DOHH2 (cell line): ENCODE results near the gene PSMD11.
"Not testable (repeated sequence)": the region's sequence is repeated elsewhere in the genome, so short reads cannot be mapped to it uniquely, and the experiment has no call there.

Experiments used
- H3F3A ChIP-seq: fragments of 200-600 bp; sonication (generic), shearing (Covaris generic); 2 replicates; pipeline ENCODE4 v1.6.0; 2016; ENCODE audit warnings: antibody characterized with exemption, mild to moderate bottlenecking; ENCODE audit not compliant: control insufficient read depth, insufficient read depth
- H3K27ac ChIP-seq: fragments of 200-600 bp; sonication (generic); 2 replicates; pipeline ENCODE4 v1.5.1; 2014; ENCODE audit warnings: low read depth, mild to moderate bottlenecking, low read length, moderate library complexity
- H3K27me3 ChIP-seq: fragments of 200-600 bp; sonication (generic); 2 replicates; pipeline ENCODE4 v1.6.1; 2014; ENCODE audit warnings: mild to moderate bottlenecking, low read length, mixed read lengths; ENCODE audit not compliant: control insufficient read depth
- H3K36me3 ChIP-seq: fragments of 200-600 bp; sonication (generic); 2 replicates; pipeline ENCODE4 v1.6.1; 2014; ENCODE audit warnings: mild to moderate bottlenecking, low read length, moderate library complexity, mixed read lengths; ENCODE audit not compliant: control insufficient read depth
- H3K4me1 ChIP-seq: fragments of 200-600 bp; sonication (generic); 2 replicates; pipeline ENCODE4 v1.6.1; 2014; ENCODE audit warnings: mild to moderate bottlenecking, low read length, mixed read lengths; ENCODE audit not compliant: control insufficient read depth
- H3K4me2 ChIP-seq: fragments of 200-600 bp; sonication (generic); 2 replicates; pipeline ENCODE4 v1.6.0; 2014; ENCODE audit warnings: mild to moderate bottlenecking, low read length, moderate library complexity
- H3K4me3 ChIP-seq: fragments of 200-600 bp; sonication (generic); 2 replicates; pipeline ENCODE4 v1.5.1; 2014; ENCODE audit warnings: mild to moderate bottlenecking, low read length, mixed read lengths
- H3K79me2 ChIP-seq: fragments of 200-600 bp; sonication (generic); 2 replicates; pipeline ENCODE4 v1.6.1; 2014; ENCODE audit warnings: mild to moderate bottlenecking, low read length, mixed read lengths; ENCODE audit not compliant: control insufficient read depth
- H3K9me2 ChIP-seq: fragments of 200-600 bp; sonication (generic); replicated peaks from 2 replicates; pipeline ENCODE4 v1.6.1; 2014; ENCODE audit warnings: mild to moderate bottlenecking, low read length, mixed read lengths; ENCODE audit not compliant: control insufficient read depth
- H3K9me3 ChIP-seq: fragments of 200-600 bp; sonication (generic); 2 replicates; pipeline ENCODE4 v1.6.1; 2014; ENCODE audit warnings: antibody characterized with exemption, low read length, mixed read lengths; ENCODE audit not compliant: control insufficient read depth, insufficient read depth
- H4K20me1 ChIP-seq: fragments of 200-600 bp; sonication (generic); 2 replicates; pipeline ENCODE4 v1.6.0; 2014; ENCODE audit warnings: low read depth, mild to moderate bottlenecking, antibody characterized with exemption, low read length, moderate library complexity; ENCODE audit not compliant: control insufficient read depth, insufficient read depth
- CTCF ChIP-seq: fragments of 200-600 bp; sonication (generic); IDR thresholded peaks from one replicate; pipeline ENCODE4 v1.5.1; 2014; ENCODE audit warnings: antibody characterized with exemption, mild to moderate bottlenecking, low read depth, low read length; ENCODE audit not compliant: poor library complexity, severe bottlenecking
- EZH2phosphoT487 ChIP-seq: fragments of 200-600 bp; sonication (generic); IDR thresholded peaks from 2 replicates; pipeline ENCODE4 v1.6.1; 2017; ENCODE audit warnings: borderline replicate concordance, mild to moderate bottlenecking, antibody characterized with exemption, low read length, moderate library complexity, mixed read lengths

PSMD11 gene

GRCh38 chr17:32523827-32524552 lies 79.7 kb downstream of the PSMD11 start:
- H3K4me2 ChIP-seq = peak overlapping the region; percentile 92
- no peak for TF ChIP-seq CTCF
- TF ChIP-seq EZH2phosphoT487 = no peak

GRCh38 chr17:32524553-32524880 lies 80.2 kb downstream of the PSMD11 start:
- H3K9me3 ChIP-seq, H3K9me2 ChIP-seq, H3K79me2 ChIP-seq, H4K20me1 ChIP-seq, H3K36me3 ChIP-seq: not testable (repeated sequence)
- Histone ChIP-seq H3F3A (peaks cover 11% of the 10 kb centered on the region), H3K4me1 (peaks cover 58% of the 10 kb centered on the region), H3K4me2 (peak overlapping the region; percentile 92), H3K27me3 (peaks cover 65% of the 10 kb centered on the region), H3K27ac (peak overlapping the region; percentile 91), H3K4me3 (peak overlapping the region; percentile 72)

More at GRCh38 chr17:32523827-32524552, 79.7 kb downstream of the PSMD11 start:
- Histone ChIP-seq H3K4me1 (peaks cover 63% of the 10 kb centered on the region), H3K4me3 (peak overlapping the region; percentile 72), H3F3A (peaks cover 11% of the 10 kb centered on the region), H3K9me3 (no peaks in the 10 kb centered on the region), H3K9me2 (no peaks in the 10 kb centered on the region), H3K79me2 (no peaks in the 10 kb centered on the region), H3K27ac (peak overlapping the region; percentile 91), H4K20me1 (0 out of 2 replicates have a peak, but pooled peaks cover 5% of the 10 kb centered on the region), H3K36me3 (no peaks in the 10 kb centered on the region), H3K27me3 (peaks cover 67% of the 10 kb centered on the region)

- Histone ChIP-seq H3K9me3 (no peaks in the 10 kb centered on the region), H3K4me3 (no peak overlapping the region), H3F3A (peaks cover 11% of the 10 kb centered on the region), H4K20me1 (0 out of 2 replicates have a peak, but pooled peaks cover 5% of the 10 kb centered on the region), H3K36me3 (no peaks in the 10 kb centered on the region), H3K9me2 (no peaks in the 10 kb centered on the region), H3K79me2 (no peaks in the 10 kb centered on the region), H3K27me3 (peaks cover 63% of the 10 kb centered on the region), H3K27ac (no peak overlapping the region), H3K4me2 (peak overlapping the region; percentile 92; the same call in 1 of the 2 replicates), H3K4me1 (peaks cover 51% of the 10 kb centered on the region)
- TF ChIP-seq EZH2phosphoT487 (no peak), CTCF (no peak)
These were observed 80.8 kb downstream of the PSMD11 start for GRCh38 chr17:32525122-32525521.

- peaks cover 33% of the 10 kb centered on the region for H3K4me1 ChIP-seq
- H3K36me3 ChIP-seq = no peaks in the 10 kb centered on the region
- peaks cover 62% of the 10 kb centered on the region for H3K27me3 ChIP-seq
- H3K79me2 ChIP-seq = no peaks in the 10 kb centered on the region
- H4K20me1 ChIP-seq = 0 out of 2 replicates have a peak, but pooled peaks cover 5% of the 10 kb centered on the region
- H3K4me2 ChIP-seq = no peak overlapping the region
- H3K9me2 ChIP-seq = no peaks in the 10 kb centered on the region
- no peak overlapping the region for H3K27ac ChIP-seq
- no peak overlapping the region for H3K4me3 ChIP-seq
- H3F3A ChIP-seq = peaks cover 11% of the 10 kb centered on the region
- TF ChIP-seq EZH2phosphoT487 (no peak), CTCF (no peak)
- H3K9me3 ChIP-seq = no peaks in the 10 kb centered on the region
These were observed 82.8 kb downstream of the PSMD11 start for GRCh38 chr17:32527146-32527545.
